Lower leg skin (tissue), 3 donors: ENCODE results near the gene OR2T5.
"Not testable (repeated sequence)": the region's sequence is repeated elsewhere in the genome, so short reads cannot be mapped to it uniquely, and the experiment has no call there.

ENCODE experiments used
- CTCF ChIP-seq, 3 donors: fragments of 450-650 bp; IDR thresholded peaks; one replicate each; pipeline ENCODE4 v1.5.1; 2016; ENCODE audit warnings: antibody characterized with exemption in 3 of 3, mild to moderate bottlenecking in 3 of 3, moderate library complexity in 2 of 3
- POLR2A ChIP-seq, 2 donors: fragments of 450-650 bp; IDR thresholded peaks; one replicate each; pipeline ENCODE4 v1.6.1; 2016 to 2017; ENCODE audit warnings: antibody characterized with exemption in 2 of 2, mild to moderate bottlenecking in 1 of 2, moderate library complexity in 1 of 2

- TF ChIP-seq CTCF, POLR2A (IDR thresholded peaks at IDR 0.05): not testable (repeated sequence)
Observed at GRCh38 chr1:248507773-248508172, 19.4 kb downstream of the OR2T5 start, which contains the start of gene OR2G6.
